ENCODE data around the gene PCMT1. TPM values are rescaled to one million over a fixed set of nuclear protein-coding genes. Genes with fewer than 3 reads are reported as not detected.

The PCMT1 gene
- total and polyA plus RNA-seq, 2 of the 13 experiments (the other 11 are each of a cell fraction or from before 2014, with no cell fraction given), result 112 to 169 TPM

- TF ChIP-seq POGK (CRISPR knock-in tag; conservative IDR thresholded peaks at IDR 0.05), result peak; percentile 62; the same call in 1 of the 2 replicates
- no peak for TF ChIP-seq NR0B2 (CRISPR knock-in tag; IDR thresholded peaks at IDR 0.05)
- TF ChIP-seq ZNF576 (CRISPR knock-in tag; IDR thresholded peaks at IDR 0.05), result no peak
- TF ChIP-seq JUN (CRISPR knock-in tag; IDR thresholded peaks at IDR 0.05), result peak; percentile 76; the same call in 1 of the 2 replicates
- 0 out of 2 replicates have a peak, but pooled peaks have one; percentile 70 for TF ChIP-seq ZNF414 (CRISPR knock-in tag; IDR thresholded peaks at IDR 0.05)
- TF ChIP-seq JUND (CRISPR knock-in tag; IDR thresholded peaks at IDR 0.05), result no peak
- TF ChIP-seq GMEB2 (CRISPR knock-in tag; IDR thresholded peaks at IDR 0.05; ENCODE audit: low read depth), result no peak
- TF ChIP-seq SP1 (IDR thresholded peaks at IDR 0.05), result no peak
- TF ChIP-seq SP1 (CRISPR knock-in tag; IDR thresholded peaks at IDR 0.05), result 0 out of 2 replicates have a peak, but pooled peaks have one; percentile 13
- peak; percentile 99 for TF ChIP-seq ZNF644 (CRISPR knock-in tag; IDR thresholded peaks at IDR 0.05; ENCODE audit: low read depth)
- TF ChIP-seq ATF7-NPFF (CRISPR knock-in tag; IDR thresholded peaks at IDR 0.05; ENCODE audit: low read depth), result no peak
- no peak for TF ChIP-seq ZNF484 (CRISPR knock-in tag; IDR thresholded peaks at IDR 0.05; ENCODE audit: borderline replicate concordance, low read depth)
- TF ChIP-seq KLF6 (CRISPR knock-in tag; IDR thresholded peaks at IDR 0.05), result no peak
- 0 out of 2 replicates have a peak, but pooled peaks have one; percentile 54 for TF ChIP-seq CENPBD1 (CRISPR knock-in tag; IDR thresholded peaks at IDR 0.05; ENCODE audit: borderline replicate concordance, low read depth)
- no peak for TF ChIP-seq ZNF746 (CRISPR knock-in tag; IDR thresholded peaks at IDR 0.05)
- no peak for TF ChIP-seq JDP2 (CRISPR knock-in tag; IDR thresholded peaks at IDR 0.05; ENCODE audit: borderline replicate concordance)
- peak; percentile 87; the same call in 1 of the 2 replicates for TF ChIP-seq ZBTB20 (CRISPR knock-in tag; IDR thresholded peaks at IDR 0.05; ENCODE audit: borderline replicate concordance, low read depth)
- TF ChIP-seq TCF7L2 (IDR thresholded peaks at IDR 0.05; ENCODE audit: low read depth, low read length), result no peak
- no peak for TF ChIP-seq BRCA1 (CRISPR knock-in tag; IDR thresholded peaks at IDR 0.05)
- 0 out of 2 replicates have a peak, but pooled peaks have one; percentile 19 for TF ChIP-seq SP5 (CRISPR knock-in tag; IDR thresholded peaks at IDR 0.05; ENCODE audit: borderline replicate concordance, low read depth)
- no peak for TF ChIP-seq HNF4G (IDR thresholded peaks at IDR 0.05; ENCODE audit: borderline replicate concordance, low read depth, low read length)
- TF ChIP-seq HNF4G (CRISPR knock-in tag; IDR thresholded peaks at IDR 0.05; ENCODE audit: borderline replicate concordance, low read depth), result no peak; the same call in 1 of the 2 replicates
- no peak for TF ChIP-seq ZNF800 (CRISPR knock-in tag; IDR thresholded peaks at IDR 0.05)
- no peak for TF ChIP-seq ARNT (IDR thresholded peaks at IDR 0.05)
These were observed 81.8 kb downstream of the PCMT1 start (continued) for GRCh38 chr6:149831308-149831820.
